Ishikawa (cell line): ENCODE data around the gene CAT.

Experiments
- CEBPB ChIP-seq: IDR thresholded peaks from 2 replicates; pipeline ENCODE4 v1.6.1; 2012
- CREB1 ChIP-seq: IDR thresholded peaks from 2 replicates; pipeline ENCODE4 v1.6.1; 2012; ENCODE audit warnings: low read depth
- EGR1 ChIP-seq: IDR thresholded peaks from 2 replicates; pipeline ENCODE4 v1.6.1; 2012
- EP300 ChIP-seq: IDR thresholded peaks from 2 replicates; pipeline ENCODE4 v1.6.1; 2012; ENCODE audit warnings: borderline replicate concordance
- FOXM1 ChIP-seq: IDR thresholded peaks from 2 replicates; pipeline ENCODE4 v1.6.1; 2012; ENCODE audit warnings: low read depth, borderline replicate concordance
- NFIC ChIP-seq: IDR thresholded peaks from 2 replicates; pipeline ENCODE4 v1.6.1; 2012
- RAD21 ChIP-seq: IDR thresholded peaks from 2 replicates; pipeline ENCODE4 v1.6.1; 2012; ENCODE audit warnings: low read depth
- TAF1 ChIP-seq: IDR thresholded peaks from 2 replicates; pipeline ENCODE4 v1.6.1; 2012; ENCODE audit warnings: low read depth, mild to moderate bottlenecking
- TCF12 ChIP-seq: IDR thresholded peaks from 2 replicates; pipeline ENCODE4 v1.6.1; 2012; ENCODE audit warnings: low read depth
- TEAD4 ChIP-seq: IDR thresholded peaks from 2 replicates; pipeline ENCODE4 v1.6.1; 2012
- YY1 ChIP-seq: IDR thresholded peaks from 2 replicates; pipeline ENCODE4 v1.6.1; 2012; ENCODE audit warnings: low read depth
- ZBTB7A ChIP-seq: IDR thresholded peaks from 2 replicates; pipeline ENCODE4 v1.6.1; 2012; ENCODE audit warnings: low read depth
- TF ChIP-seq, protein P1 (sequence below): IDR thresholded peaks from 2 replicates; pipeline ENCODE4 v1.6.1; 2012; ENCODE audit warnings: low read depth, mild to moderate bottlenecking
- TF ChIP-seq, protein P2 (sequence below): IDR thresholded peaks from 2 replicates; pipeline ENCODE4 v1.6.1; 2012
- TF ChIP-seq, protein P3 (sequence below): IDR thresholded peaks from 2 replicates; pipeline ENCODE4 v1.6.1; 2012

Gene CAT

DNA sequence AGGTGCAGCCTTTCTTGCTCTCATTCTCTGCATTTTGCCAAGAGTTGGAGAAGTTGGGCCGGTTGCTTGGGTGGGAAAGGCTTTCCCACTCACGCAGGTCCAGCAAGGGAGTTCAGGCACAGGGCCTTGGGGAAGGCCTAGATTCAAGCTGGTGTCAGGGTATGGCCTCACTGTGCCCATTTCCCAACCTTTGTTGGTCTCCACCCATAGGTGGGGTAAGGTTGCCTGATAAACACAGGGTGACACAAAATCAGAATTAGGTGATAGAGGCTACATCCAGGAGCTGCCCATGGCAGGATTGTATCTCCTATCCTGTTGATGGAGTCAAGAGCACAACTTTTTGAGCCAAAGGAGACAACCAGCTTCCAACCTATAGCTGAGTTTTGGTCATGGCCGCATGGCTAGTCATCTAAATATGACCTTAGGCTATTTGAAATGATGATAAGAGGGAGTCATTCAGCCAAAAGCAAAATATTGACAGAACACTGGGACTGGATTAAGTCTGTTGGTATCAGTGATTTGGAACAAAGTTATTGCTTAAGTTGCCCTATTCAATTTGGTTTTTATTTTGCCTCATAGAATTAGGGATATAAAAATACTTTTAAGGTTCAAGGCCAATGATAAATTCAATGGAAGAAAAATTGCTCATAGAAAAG lies 20.9 kb downstream of the CAT start:
- TF ChIP-seq TAF1 (no peak), EGR1 (no peak), TCF12 (no peak), NFIC (no peak), TEAD4 (no peak), EP300 (no peak), FOXM1 (no peak)

DNA sequence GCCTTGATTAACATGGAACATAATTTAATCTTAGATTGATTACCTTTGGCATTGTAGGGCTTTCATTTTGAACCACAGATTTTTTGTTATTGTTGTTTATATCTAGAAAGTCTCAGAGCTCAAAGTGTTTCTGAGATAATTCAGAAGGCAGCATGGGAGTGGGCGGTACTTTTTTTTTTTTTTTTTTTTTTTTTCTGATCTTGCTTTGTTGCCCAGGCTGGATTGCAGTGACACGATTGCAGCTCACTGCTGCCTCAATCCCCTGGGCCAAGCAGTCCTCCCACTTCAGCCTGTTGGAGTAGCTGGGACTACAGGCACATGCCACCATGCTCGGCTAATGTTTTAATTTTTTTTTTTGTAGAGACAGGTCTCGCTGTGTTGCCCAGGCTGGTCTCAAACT lies 21.5 kb downstream of the CAT start:
- TF ChIP-seq EP300: no peak
- TF ChIP-seq TAF1: no peak
- no peak for TF ChIP-seq NFIC
- TF ChIP-seq TCF12: no peak
- no peak for TF ChIP-seq RAD21
- TF ChIP-seq TEAD4: no peak
- TF ChIP-seq FOXM1: no peak
- TF ChIP-seq ZBTB7A: no peak
- no peak for TF ChIP-seq EGR1
- TF ChIP-seq, protein P1, sequence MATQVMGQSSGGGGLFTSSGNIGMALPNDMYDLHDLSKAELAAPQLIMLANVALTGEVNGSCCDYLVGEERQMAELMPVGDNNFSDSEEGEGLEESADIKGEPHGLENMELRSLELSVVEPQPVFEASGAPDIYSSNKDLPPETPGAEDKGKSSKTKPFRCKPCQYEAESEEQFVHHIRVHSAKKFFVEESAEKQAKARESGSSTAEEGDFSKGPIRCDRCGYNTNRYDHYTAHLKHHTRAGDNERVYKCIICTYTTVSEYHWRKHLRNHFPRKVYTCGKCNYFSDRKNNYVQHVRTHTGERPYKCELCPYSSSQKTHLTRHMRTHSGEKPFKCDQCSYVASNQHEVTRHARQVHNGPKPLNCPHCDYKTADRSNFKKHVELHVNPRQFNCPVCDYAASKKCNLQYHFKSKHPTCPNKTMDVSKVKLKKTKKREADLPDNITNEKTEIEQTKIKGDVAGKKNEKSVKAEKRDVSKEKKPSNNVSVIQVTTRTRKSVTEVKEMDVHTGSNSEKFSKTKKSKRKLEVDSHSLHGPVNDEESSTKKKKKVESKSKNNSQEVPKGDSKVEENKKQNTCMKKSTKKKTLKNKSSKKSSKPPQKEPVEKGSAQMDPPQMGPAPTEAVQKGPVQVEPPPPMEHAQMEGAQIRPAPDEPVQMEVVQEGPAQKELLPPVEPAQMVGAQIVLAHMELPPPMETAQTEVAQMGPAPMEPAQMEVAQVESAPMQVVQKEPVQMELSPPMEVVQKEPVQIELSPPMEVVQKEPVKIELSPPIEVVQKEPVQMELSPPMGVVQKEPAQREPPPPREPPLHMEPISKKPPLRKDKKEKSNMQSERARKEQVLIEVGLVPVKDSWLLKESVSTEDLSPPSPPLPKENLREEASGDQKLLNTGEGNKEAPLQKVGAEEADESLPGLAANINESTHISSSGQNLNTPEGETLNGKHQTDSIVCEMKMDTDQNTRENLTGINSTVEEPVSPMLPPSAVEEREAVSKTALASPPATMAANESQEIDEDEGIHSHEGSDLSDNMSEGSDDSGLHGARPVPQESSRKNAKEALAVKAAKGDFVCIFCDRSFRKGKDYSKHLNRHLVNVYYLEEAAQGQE: no peak
- TF ChIP-seq, protein P2, sequence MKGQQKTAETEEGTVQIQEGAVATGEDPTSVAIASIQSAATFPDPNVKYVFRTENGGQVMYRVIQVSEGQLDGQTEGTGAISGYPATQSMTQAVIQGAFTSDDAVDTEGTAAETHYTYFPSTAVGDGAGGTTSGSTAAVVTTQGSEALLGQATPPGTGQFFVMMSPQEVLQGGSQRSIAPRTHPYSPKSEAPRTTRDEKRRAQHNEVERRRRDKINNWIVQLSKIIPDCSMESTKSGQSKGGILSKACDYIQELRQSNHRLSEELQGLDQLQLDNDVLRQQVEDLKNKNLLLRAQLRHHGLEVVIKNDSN: no peak
- TF ChIP-seq CREB1: no peak
- no peak for TF ChIP-seq CEBPB
- TF ChIP-seq, protein P3, sequence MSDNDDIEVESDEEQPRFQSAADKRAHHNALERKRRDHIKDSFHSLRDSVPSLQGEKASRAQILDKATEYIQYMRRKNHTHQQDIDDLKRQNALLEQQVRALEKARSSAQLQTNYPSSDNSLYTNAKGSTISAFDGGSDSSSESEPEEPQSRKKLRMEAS: no peak
- TF ChIP-seq YY1: no peak

DNA sequence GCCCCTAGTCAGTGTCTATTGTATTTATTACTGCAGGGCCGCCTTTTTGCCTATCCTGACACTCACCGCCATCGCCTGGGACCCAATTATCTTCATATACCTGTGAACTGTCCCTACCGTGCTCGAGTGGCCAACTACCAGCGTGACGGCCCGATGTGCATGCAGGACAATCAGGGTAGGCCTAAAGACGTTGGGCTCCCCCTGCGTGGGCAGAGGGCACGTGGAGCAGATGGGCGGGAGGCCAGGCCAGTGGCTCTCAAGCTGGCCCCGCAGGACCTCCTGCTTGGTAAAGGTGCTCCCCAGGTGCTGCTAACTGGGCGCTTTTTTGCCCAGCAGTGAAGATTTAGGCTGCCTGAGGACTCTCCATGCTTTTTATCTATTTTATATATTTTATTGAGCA lies 22.5 kb downstream of the CAT start:
- no peak for TF ChIP-seq RAD21
- TF ChIP-seq TEAD4: no peak
- TF ChIP-seq NFIC: no peak
- TF ChIP-seq TCF12: no peak
- TF ChIP-seq, protein P3: no peak
- TF ChIP-seq FOXM1: no peak
- no peak for TF ChIP-seq EGR1
- no peak for TF ChIP-seq TAF1
- TF ChIP-seq, protein P2: no peak
- no peak for TF ChIP-seq ZBTB7A
- no peak for TF ChIP-seq CEBPB
- TF ChIP-seq, protein P1: no peak
- no peak for TF ChIP-seq EP300
- no peak for TF ChIP-seq YY1
- TF ChIP-seq CREB1: no peak

DNA sequence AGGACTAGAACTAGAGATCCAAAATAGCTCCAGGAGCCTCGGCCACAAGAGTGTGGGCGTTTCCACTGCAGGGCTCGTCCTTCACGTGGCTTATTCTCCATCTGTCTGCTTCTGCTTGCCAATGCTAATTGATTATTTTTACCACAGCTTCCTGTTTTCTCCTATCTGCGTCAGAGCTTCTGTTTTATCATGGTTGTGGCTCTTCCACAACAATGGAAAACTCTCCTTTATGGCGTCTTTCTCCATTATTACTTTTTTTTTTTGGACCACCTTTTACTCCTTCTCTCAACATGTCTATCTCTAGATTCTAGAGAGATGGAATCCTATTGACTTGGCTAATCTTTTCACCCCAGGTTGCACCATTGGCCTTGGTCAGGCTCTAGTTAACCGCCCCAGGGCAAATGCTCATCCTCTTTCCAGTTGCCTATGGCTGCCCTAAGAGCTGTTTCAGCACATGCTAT lies 25.9 kb downstream of the CAT start:
- TF ChIP-seq EGR1 (no peak), FOXM1 (no peak), EP300 (no peak), YY1 (no peak)

DNA sequence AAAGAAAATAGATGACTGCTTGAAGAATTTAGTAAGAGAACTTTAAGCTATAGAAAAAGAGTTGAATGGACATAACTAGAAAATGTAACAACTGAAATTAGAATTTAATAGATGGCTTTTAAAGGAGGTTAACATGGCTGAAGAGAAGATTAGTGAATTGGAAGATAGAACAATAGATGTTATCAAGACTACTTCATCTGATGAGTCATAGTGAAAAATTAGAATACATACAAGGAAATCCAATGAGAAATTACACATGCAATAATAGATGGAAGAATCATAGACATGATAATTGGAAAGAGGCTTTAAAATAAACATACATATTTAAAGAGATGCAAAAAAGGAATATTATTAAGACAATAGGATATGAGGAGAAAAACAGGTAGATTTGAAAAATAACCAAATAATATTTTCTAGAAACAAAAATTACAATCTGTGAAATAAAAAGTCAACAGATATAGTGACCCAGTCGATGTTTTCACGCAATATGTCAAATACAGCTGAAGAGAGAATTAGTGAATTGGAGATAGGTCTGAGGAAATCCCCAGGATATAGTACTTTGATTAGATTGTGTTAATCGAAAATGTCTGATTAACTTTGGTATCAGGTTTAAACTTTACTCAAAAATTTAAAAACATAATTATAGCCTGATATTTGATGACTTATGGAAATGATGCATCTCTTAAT lies 28.2 kb downstream of the CAT start:
- TF ChIP-seq, protein P2: no peak
- TF ChIP-seq, protein P3: no peak
- TF ChIP-seq ZBTB7A: no peak
- TF ChIP-seq TEAD4: no peak
- no peak for TF ChIP-seq RAD21
- no peak for TF ChIP-seq NFIC
- TF ChIP-seq TAF1: no peak
- TF ChIP-seq EP300: no peak
- TF ChIP-seq CEBPB: no peak
- no peak for TF ChIP-seq TCF12
- no peak for TF ChIP-seq YY1
- TF ChIP-seq, protein P1: no peak
- TF ChIP-seq FOXM1: no peak
- TF ChIP-seq CREB1: no peak
- no peak for TF ChIP-seq EGR1
